Measurements from ENCODE around the gene ASAP2.

ASAP2 gene

GRCh38 chr2:9392898-9393765 lies 186.5 kb downstream of the ASAP2 start:
- TF ChIP-seq CTCF (IDR thresholded peaks at IDR 0.05), result no peak

GRCh38 chr2:9394816-9395215 lies 188.2 kb downstream of the ASAP2 start:
- TF ChIP-seq CTCF (IDR thresholded peaks at IDR 0.05), result no peak

- no peak for TF ChIP-seq CTCF (IDR thresholded peaks at IDR 0.05)
Observed at GRCh38 chr2:9397201-9397600, 190.6 kb downstream of the ASAP2 start.

GRCh38 chr2:9398881-9399780 lies 192.5 kb downstream of the ASAP2 start:
- no peak for TF ChIP-seq CTCF (IDR thresholded peaks at IDR 0.05)

GRCh38 chr2:9400268-9401058 lies 193.9 kb downstream of the ASAP2 start:
- TF ChIP-seq CTCF (IDR thresholded peaks at IDR 0.05), result no peak

GRCh38 chr2:9401059-9401547 lies 194.5 kb downstream of the ASAP2 start:
- TF ChIP-seq CTCF (IDR thresholded peaks at IDR 0.05), result no peak
